ENCODE results near the gene NTN1.

Gene NTN1

DNA sequence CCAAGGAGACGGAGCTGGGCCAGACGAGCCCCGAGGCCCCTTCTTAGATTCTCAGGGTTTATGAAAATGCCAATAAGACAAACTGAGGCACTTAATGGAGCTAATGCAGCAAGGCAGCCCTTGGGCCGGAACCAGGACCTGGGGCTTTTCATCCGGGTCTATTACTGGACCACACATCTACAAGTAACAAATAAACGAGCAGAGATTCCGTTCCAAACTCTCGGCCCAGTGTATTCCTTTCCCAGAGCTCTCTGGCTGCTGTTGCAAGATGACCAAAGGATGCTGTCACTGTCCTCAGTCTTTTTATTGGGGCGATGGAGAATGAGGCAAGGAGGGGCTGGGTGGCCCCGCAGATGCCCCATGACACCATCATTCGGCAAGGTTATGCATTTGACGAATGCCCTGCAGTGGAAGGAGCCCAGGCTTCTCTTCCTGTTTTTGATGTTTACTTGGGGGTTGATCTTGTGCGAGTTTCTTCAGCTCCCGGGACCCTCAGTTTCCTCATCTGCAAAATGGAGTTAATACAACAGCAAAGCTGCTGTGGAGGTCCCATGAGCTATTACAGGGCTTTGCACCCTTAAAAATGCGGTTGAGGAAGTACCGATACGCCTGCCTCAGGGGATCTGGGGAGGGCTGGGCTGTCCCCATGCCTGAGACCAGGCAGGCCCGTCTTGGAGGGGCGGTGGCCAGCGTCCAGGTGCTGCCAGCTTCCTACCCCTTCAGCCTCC, 1.1 kb upstream of the NTN1 start:
- H3K4me3 Mint-ChIP-seq, result peak overlapping the region; percentile 53
- no peak for ATAC-seq

DNA sequence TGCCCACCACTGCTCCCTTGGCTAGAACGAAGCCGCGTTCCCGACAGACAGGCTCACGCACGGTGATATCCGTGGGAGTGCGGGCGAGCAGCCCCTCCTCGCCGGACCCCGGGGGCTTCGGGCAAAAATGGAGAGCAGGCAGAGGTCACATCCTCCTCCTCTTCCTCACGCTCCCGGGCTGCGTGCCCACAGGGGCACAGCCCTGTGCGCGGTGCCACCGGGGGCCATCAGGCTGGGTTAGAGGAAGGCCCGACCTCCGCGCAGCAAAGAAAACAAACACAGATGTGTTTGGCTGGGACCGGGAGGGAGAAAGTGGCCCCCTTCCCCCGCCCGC, 519 bp upstream of the NTN1 start:
- Mint-ChIP-seq H3K27me3 (peaks cover 48% of the 10 kb centered on the region), H3K9me3 (no peaks in the 10 kb centered on the region), H3K4me3 (peak overlapping the region; percentile 53), H3K36me3 (ENCODE audit: low read depth) (no peaks in the 10 kb centered on the region), H3K27ac (no peak overlapping the region), H3K4me1 (peaks cover 9% of the 10 kb centered on the region)
- ATAC-seq (no peak), DNase-seq (no peak)

More for the DNA sequence above, 1.1 kb upstream of the NTN1 start:
- peaks cover 9% of the 10 kb centered on the region for H3K4me1 Mint-ChIP-seq
- DNase-seq, result no peak
- no peaks in the 10 kb centered on the region for H3K36me3 Mint-ChIP-seq (ENCODE audit: low read depth)
- no peak overlapping the region for H3K27ac Mint-ChIP-seq
- H3K27me3 Mint-ChIP-seq, result peaks cover 46% of the 10 kb centered on the region
- H3K9me3 Mint-ChIP-seq, result no peaks in the 10 kb centered on the region

GRCh38 chr17:9021992-9022572, 772 bp downstream of the NTN1 start:
- no peaks in the 10 kb centered on the region for H3K36me3 Mint-ChIP-seq (ENCODE audit: low read depth)
- peak overlapping the region; percentile 83 for H3K4me3 Mint-ChIP-seq

DNA sequence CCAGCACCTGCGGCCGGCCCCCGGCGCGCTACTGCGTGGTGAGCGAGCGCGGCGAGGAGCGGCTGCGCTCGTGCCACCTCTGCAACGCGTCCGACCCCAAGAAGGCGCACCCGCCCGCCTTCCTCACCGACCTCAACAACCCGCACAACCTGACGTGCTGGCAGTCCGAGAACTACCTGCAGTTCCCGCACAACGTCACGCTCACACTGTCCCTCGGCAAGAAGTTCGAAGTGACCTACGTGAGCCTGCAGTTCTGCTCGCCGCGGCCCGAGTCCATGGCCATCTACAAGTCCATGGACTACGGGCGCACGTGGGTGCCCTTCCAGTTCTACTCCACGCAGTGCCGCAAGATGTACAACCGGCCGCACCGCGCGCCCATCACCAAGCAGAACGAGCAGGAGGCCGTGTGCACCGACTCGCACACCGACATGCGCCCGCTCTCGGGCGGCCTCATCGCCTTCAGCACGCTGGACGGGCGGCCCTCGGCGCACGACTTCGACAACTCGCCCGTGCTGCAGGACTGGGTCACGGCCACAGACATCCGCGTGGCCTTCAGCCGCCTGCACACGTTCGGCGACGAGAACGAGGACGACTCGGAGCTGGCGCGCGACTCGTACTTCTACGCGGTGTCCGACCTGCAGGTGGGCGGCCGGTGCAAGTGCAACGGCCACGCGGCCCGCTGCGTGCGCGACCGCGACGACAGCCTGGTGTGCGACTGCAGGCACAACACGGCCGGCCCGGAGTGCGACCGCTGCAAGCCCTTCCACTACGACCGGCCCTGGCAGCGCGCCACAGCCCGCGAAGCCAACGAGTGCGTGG, 1.5 kb downstream of the NTN1 start:
- Mint-ChIP-seq H3K36me3 (ENCODE audit: low read depth) (no peaks in the 10 kb centered on the region), H3K4me3 (peak overlapping the region; percentile 83), H3K27ac (peak overlapping the region; percentile 76), H3K4me1 (peaks cover 9% of the 10 kb centered on the region), H3K27me3 (peaks cover 62% of the 10 kb centered on the region), H3K9me3 (no peaks in the 10 kb centered on the region)
- no peak for DNase-seq
- peak; percentile 9 for ATAC-seq

More at GRCh38 chr17:9021992-9022572, 772 bp downstream of the NTN1 start:
- H3K27ac Mint-ChIP-seq, result no peak overlapping the region
- DNase-seq, result no peak
- peaks cover 9% of the 10 kb centered on the region for H3K4me1 Mint-ChIP-seq
- peaks cover 59% of the 10 kb centered on the region for H3K27me3 Mint-ChIP-seq
- ATAC-seq, result no peak
- H3K9me3 Mint-ChIP-seq, result no peaks in the 10 kb centered on the region

- Mint-ChIP-seq H3K4me1 (peaks cover 9% of the 10 kb centered on the region), H3K27me3 (peaks cover 60% of the 10 kb centered on the region), H3K4me3 (no peak overlapping the region), H3K36me3 (ENCODE audit: low read depth) (no peaks in the 10 kb centered on the region), H3K27ac (no peak overlapping the region), H3K9me3 (no peaks in the 10 kb centered on the region)
- DNase-seq (no peak), ATAC-seq (no peak)
Observed at GRCh38 chr17:9023392-9024218, 2.3 kb downstream of the NTN1 start.

- ATAC-seq, result no peak
- Mint-ChIP-seq H3K36me3 (ENCODE audit: low read depth) (no peaks in the 10 kb centered on the region), H3K4me3 (no peak overlapping the region), H3K4me1 (peaks cover 9% of the 10 kb centered on the region), H3K27ac (no peak overlapping the region), H3K9me3 (no peaks in the 10 kb centered on the region), H3K27me3 (peaks cover 52% of the 10 kb centered on the region)
- DNase-seq, result no peak
Observed at GRCh38 chr17:9024497-9024896, 3.2 kb downstream of the NTN1 start.

GRCh38 chr17:9026741-9027140, 5.4 kb downstream of the NTN1 start:
- DNase-seq (no peak), ATAC-seq (no peak)
- H3K9me3 Mint-ChIP-seq, result no peaks in the 10 kb centered on the region
- no peaks in the 10 kb centered on the region for H3K36me3 Mint-ChIP-seq (ENCODE audit: low read depth)
- peaks cover 54% of the 10 kb centered on the region for H3K27me3 Mint-ChIP-seq
- peaks cover 9% of the 10 kb centered on the region for H3K4me1 Mint-ChIP-seq
- no peak overlapping the region for H3K27ac Mint-ChIP-seq
- H3K4me3 Mint-ChIP-seq, result no peak overlapping the region

DNA sequence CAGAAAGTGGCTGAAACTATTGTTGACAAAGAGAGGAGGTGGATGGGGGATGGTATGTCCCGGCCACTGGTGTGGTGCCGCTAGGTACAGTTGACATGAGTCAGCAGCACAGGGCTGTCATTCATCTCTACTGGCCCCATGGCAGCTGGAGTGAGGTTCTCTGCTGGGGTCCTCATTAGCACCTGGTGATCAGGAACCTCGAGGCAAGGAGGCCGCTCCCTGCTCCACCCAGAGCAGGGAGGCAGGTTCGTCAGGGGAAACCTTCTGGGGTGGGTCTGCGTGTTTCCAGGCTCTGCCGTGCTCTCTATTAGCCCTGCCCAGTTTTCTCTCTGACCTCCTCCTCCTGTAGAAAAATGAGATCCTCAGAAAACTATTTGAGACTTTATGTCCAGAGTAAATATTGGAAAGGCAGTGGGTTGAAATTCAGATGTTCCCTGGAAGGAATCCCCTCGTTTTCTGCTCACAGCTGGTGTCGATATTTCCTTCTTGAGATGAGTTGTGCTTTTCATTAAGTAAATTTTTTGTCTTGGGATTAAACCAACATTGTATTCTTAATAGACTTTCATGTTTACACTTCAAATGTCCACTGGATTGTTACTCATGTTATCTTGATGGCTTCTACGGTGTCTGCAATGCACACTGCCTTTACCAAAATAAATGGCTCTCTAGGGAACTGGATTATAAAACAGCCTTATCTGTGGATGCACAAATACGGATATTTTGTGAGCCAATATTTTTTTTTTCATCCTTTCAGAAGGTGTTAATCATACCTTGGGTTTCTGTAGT, 7.1 kb downstream of the NTN1 start:
- ATAC-seq, result no peak
- peaks cover 56% of the 10 kb centered on the region for H3K27me3 Mint-ChIP-seq
- H3K4me1 Mint-ChIP-seq, result peaks cover 4% of the 10 kb centered on the region
- H3K4me3 Mint-ChIP-seq, result no peak overlapping the region
- no peaks in the 10 kb centered on the region for H3K9me3 Mint-ChIP-seq
- no peak for DNase-seq
- no peak overlapping the region for H3K27ac Mint-ChIP-seq
- no peaks in the 10 kb centered on the region for H3K36me3 Mint-ChIP-seq (ENCODE audit: low read depth)

- Mint-ChIP-seq H3K27me3 (peaks cover 50% of the 10 kb centered on the region), H3K36me3 (ENCODE audit: low read depth) (no peaks in the 10 kb centered on the region), H3K9me3 (no peaks in the 10 kb centered on the region), H3K4me3 (no peak overlapping the region), H3K27ac (no peak overlapping the region), H3K4me1 (no peaks in the 10 kb centered on the region)
- no peak for ATAC-seq
- DNase-seq, result no peak
Observed at GRCh38 chr17:9028988-9029570, 7.8 kb downstream of the NTN1 start.

DNA sequence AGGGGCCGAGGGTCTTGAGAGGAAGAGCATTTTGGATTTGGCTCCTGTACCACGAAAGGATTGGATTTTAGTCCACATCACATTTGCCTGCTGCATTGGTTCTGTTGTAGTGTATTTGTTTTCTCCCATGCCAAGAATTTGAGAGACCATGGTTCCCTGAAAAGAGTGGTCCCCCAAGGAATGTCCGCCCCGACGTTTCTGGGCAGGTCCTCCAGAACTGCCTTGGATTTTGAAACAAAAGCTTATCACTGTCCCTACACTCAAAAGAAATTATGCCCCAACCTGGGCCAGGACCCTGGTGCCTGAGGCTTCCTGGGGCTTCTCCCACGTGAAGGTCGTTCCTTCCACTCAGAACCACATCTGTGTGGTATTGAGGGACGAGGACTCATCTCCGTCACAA, 10.8 kb downstream of the NTN1 start:
- H3K4me1 Mint-ChIP-seq, result no peaks in the 10 kb centered on the region
- H3K9me3 Mint-ChIP-seq, result peaks cover 6% of the 10 kb centered on the region
- DNase-seq (no peak), ATAC-seq (no peak)
- H3K27ac Mint-ChIP-seq, result no peak overlapping the region
- H3K4me3 Mint-ChIP-seq, result no peak overlapping the region
- H3K36me3 Mint-ChIP-seq (ENCODE audit: low read depth), result no peaks in the 10 kb centered on the region
- H3K27me3 Mint-ChIP-seq, result peaks cover 23% of the 10 kb centered on the region

- Mint-ChIP-seq H3K36me3 (ENCODE audit: low read depth) (no peaks in the 10 kb centered on the region), H3K4me1 (no peaks in the 10 kb centered on the region), H3K27me3 (peaks cover 21% of the 10 kb centered on the region), H3K27ac (no peak overlapping the region), H3K9me3 (peaks cover 6% of the 10 kb centered on the region), H3K4me3 (no peak overlapping the region)
- DNase-seq (no peak), ATAC-seq (no peak)
Observed at GRCh38 chr17:9032583-9032982, 11.3 kb downstream of the NTN1 start.

- no peak overlapping the region for H3K27ac Mint-ChIP-seq
- DNase-seq (no peak), ATAC-seq (no peak)
- no peaks in the 10 kb centered on the region for H3K36me3 Mint-ChIP-seq (ENCODE audit: low read depth)
- H3K27me3 Mint-ChIP-seq, result peaks cover 18% of the 10 kb centered on the region
- no peaks in the 10 kb centered on the region for H3K4me1 Mint-ChIP-seq
- no peak overlapping the region for H3K4me3 Mint-ChIP-seq
- peaks cover 6% of the 10 kb centered on the region for H3K9me3 Mint-ChIP-seq
Observed at GRCh38 chr17:9035249-9035648, 13.9 kb downstream of the NTN1 start.

- Mint-ChIP-seq H3K9me3 (peaks cover 9% of the 10 kb centered on the region), H3K4me3 (no peak overlapping the region), H3K27me3 (peaks cover 19% of the 10 kb centered on the region), H3K36me3 (ENCODE audit: low read depth) (no peaks in the 10 kb centered on the region), H3K4me1 (no peaks in the 10 kb centered on the region), H3K27ac (no peak overlapping the region)
- DNase-seq (no peak), ATAC-seq (no peak)
Observed at GRCh38 chr17:9036336-9036735, 15.0 kb downstream of the NTN1 start.

Data from activated naive CD8-positive, alpha-beta T cell treated with anti-CD3 and anti-CD28 coated beads, Interleukin-2, amount 50 U/mL, for 24 hours (primary cell).